Liver (tissue), 9 donors: ENCODE measurements around the gene EIF4G1. TPM values are rescaled to one million over a fixed set of nuclear protein-coding genes. Genes with fewer than 3 reads are reported as not detected.

ENCODE experiments used
- DNase-seq: peaks from one replicate; pipeline ENCODE4 v3.0.0-alpha.2; 2017; ENCODE audit warnings: low spot score
- H3K27ac ChIP-seq, 2 donors: one replicate each; pipeline ENCODE4 v1.7.0; 2013; ENCODE audit warnings: inconsistent platforms in 2 of 2, low read length in 2 of 2, control low read depth in 1 of 2, low read depth in 1 of 2, mild to moderate bottlenecking in 1 of 2
- H3K27me3 ChIP-seq, 4 donors: one replicate each; pipeline versions ENCODE4 v1.6.1 to v1.7.0; 2013; ENCODE audit warnings: low read length in 3 of 4, inconsistent platforms in 1 of 4, mild to moderate bottlenecking in 1 of 4, moderate library complexity in 1 of 4; ENCODE audit not compliant: control insufficient read depth in 4 of 4, insufficient read depth in 4 of 4
- H3K36me3 ChIP-seq, 4 donors: one replicate each; pipeline versions ENCODE4 v1.6.1 to v1.7.0; 2013; ENCODE audit warnings: low read length in 3 of 4, mild to moderate bottlenecking in 3 of 4, low read depth in 1 of 4, moderate library complexity in 1 of 4; ENCODE audit not compliant: control insufficient read depth in 4 of 4, insufficient read depth in 3 of 4
- H3K4me1 ChIP-seq, 4 donors: one replicate each; pipeline versions ENCODE4 v1.6.1 to v1.7.0; 2013; ENCODE audit warnings: low read length in 3 of 4, mild to moderate bottlenecking in 3 of 4, moderate library complexity in 1 of 4; ENCODE audit not compliant: control insufficient read depth in 4 of 4, insufficient read depth in 4 of 4
- H3K4me3 ChIP-seq, 3 donors: one replicate each; pipeline versions ENCODE4 v1.6.1 to v1.7.0; 2013; ENCODE audit warnings: low read length in 3 of 3, control low read depth in 1 of 3, low read depth in 1 of 3, mild to moderate bottlenecking in 1 of 3
- H3K9ac ChIP-seq, 2 donors: one replicate each; pipeline ENCODE4 v1.7.0; 2013; ENCODE audit warnings: low read length in 2 of 2, mild to moderate bottlenecking in 2 of 2, moderate library complexity in 2 of 2, control low read depth in 1 of 2, low read depth in 1 of 2
- H3K9me3 ChIP-seq, 4 donors: one replicate each; pipeline versions ENCODE4 v1.6.1 to v1.7.0; 2013; ENCODE audit warnings: low read length in 3 of 4; ENCODE audit not compliant: control insufficient read depth in 4 of 4
- ATF3 ChIP-seq: IDR thresholded peaks from 2 replicates; pipeline ENCODE4 v1.6.1; 2016; ENCODE audit warnings: antibody characterized with exemption
- CTCF ChIP-seq: fragments of 150-350 bp; IDR thresholded peaks from 2 replicates; pipeline ENCODE4 v1.5.1; 2017; ENCODE audit warnings: improper control_type of control experiment, low read depth, low read length; ENCODE audit not compliant: missing input control
- EGR1 ChIP-seq, 2 donors: IDR thresholded peaks; 2 replicates each; pipeline ENCODE4 v1.6.1; 2016 to 2018; ENCODE audit warnings: antibody characterized with exemption in 2 of 2, low read depth in 2 of 2
- FOXA2 ChIP-seq: IDR thresholded peaks from 2 replicates; pipeline ENCODE4 v1.6.1; 2016; ENCODE audit warnings: antibody characterized with exemption
- GABPA ChIP-seq, 2 donors: IDR thresholded peaks in 1 of 2; conservative IDR thresholded peaks in 1 of 2; 2 replicates each; pipeline ENCODE4 v1.6.1; 2016; ENCODE audit warnings: antibody characterized with exemption in 2 of 2, mild to moderate bottlenecking in 1 of 2, moderate library complexity in 1 of 2
- HNF4A ChIP-seq, 2 donors: conservative IDR thresholded peaks; 2 replicates each; pipeline ENCODE4 v1.6.1; 2016; ENCODE audit warnings: antibody characterized with exemption in 2 of 2, mild to moderate bottlenecking in 2 of 2
- HNF4G ChIP-seq: IDR thresholded peaks from 2 replicates; pipeline ENCODE4 v1.6.1; 2016; ENCODE audit warnings: antibody characterized with exemption
- JUND ChIP-seq, 2 donors: IDR thresholded peaks; 2 replicates each; pipeline ENCODE4 v1.6.1; 2016; ENCODE audit warnings: antibody characterized with exemption in 2 of 2
- MAX ChIP-seq: IDR thresholded peaks from 2 replicates; pipeline ENCODE4 v1.6.1; 2016; ENCODE audit warnings: antibody characterized with exemption
- NR2F2 ChIP-seq: IDR thresholded peaks from 2 replicates; pipeline ENCODE4 v1.6.1; 2016; ENCODE audit warnings: antibody characterized with exemption
- RAD21 ChIP-seq, 2 donors: IDR thresholded peaks; 2 replicates each; pipeline ENCODE4 v1.6.1; 2016; ENCODE audit warnings: antibody characterized with exemption in 2 of 2, mild to moderate bottlenecking in 2 of 2
- RXRA ChIP-seq, 2 donors: IDR thresholded peaks; 2 replicates each; pipeline ENCODE4 v1.6.1; 2017 to 2018; ENCODE audit warnings: antibody characterized with exemption in 2 of 2, mild to moderate bottlenecking in 1 of 2
- SP1 ChIP-seq: IDR thresholded peaks from 2 replicates; pipeline ENCODE4 v1.6.1; 2018; ENCODE audit warnings: antibody characterized with exemption, mild to moderate bottlenecking
- YY1 ChIP-seq: IDR thresholded peaks from 2 replicates; pipeline ENCODE4 v1.6.1; 2016; ENCODE audit warnings: antibody characterized with exemption, mild to moderate bottlenecking
- ZBTB33 ChIP-seq: IDR thresholded peaks from 2 replicates; pipeline ENCODE4 v1.6.1; 2016; ENCODE audit warnings: antibody characterized with exemption
- WGBS: extraction: QIAGEN DNeasy Blood & Tissue Kit; methylation state at CpG from one replicate; pipeline ENCODE4 v1.1.7; 2013; 5-methylcytosine and 5-hydroxymethylcytosine counted together
- polyA plus RNA-seq, 2 donors: library from polyadenylated mRNA; stranded (reverse) in 1 of 2; unstranded in 1 of 2; fragments of 200-250 nt in 1 of 2; fragments of >200 nt in 1 of 2; fragmentation: Nextera tagmentation in 1 of 2; extraction: Ambion mirVana in 1 of 2; gene quantifications; one replicate each; pipeline versions ENCODE4 v1.2.1 to v1.2.3, GENCODE V29; 2013 to 2015
- total RNA-seq, 2 donors: library from RNA; depleted of rRNA; stranded (reverse); fragments of >200 nt; gene quantifications; one replicate each; pipeline ENCODE4 v1.2.3, GENCODE V29; 2014
- donor health status: healthy.
- donor health status: healthy.
- donor health status: healthy.
- donor health status: healthy.
- donor health status: healthy.

The EIF4G1 gene
- total and polyA plus RNA-seq, 4 donors: 140 to 329 (median 207) TPM

- no peak overlapping the region for H3K4me3 ChIP-seq
- no peak overlapping the region for H3K9ac ChIP-seq
- no peak overlapping the region for H3K27ac ChIP-seq
- no peaks in the 10 kb centered on the region for H3K27me3 ChIP-seq
- 87% methylated on average over 7 of the region's 7 CpGs for WGBS
- no peaks in the 10 kb centered on the region for H3K9me3 ChIP-seq
- no peak for DNase-seq
- peaks cover 0 to 7% (median 5%) of the 10 kb centered on the region in 4 donors for H3K4me1 ChIP-seq
- peaks cover 10 to 48% (median 43%) of the 10 kb centered on the region in 4 donors for H3K36me3 ChIP-seq
- TF ChIP-seq CTCF: no peak
- TF ChIP-seq MAX: no peak
- no peak for TF ChIP-seq FOXA2
- no peak for TF ChIP-seq GABPA (IDR thresholded peaks at IDR 0.05 in 1 of 2, conservative IDR thresholded peaks at IDR 0.05 in 1 of 2)
- TF ChIP-seq NR2F2: no peak
- no peak for TF ChIP-seq HNF4G
- no peak for TF ChIP-seq ATF3
Observed at GRCh38 chr3:184308744-184309143, 5.7 kb upstream of the EIF4G1 start.

- TF ChIP-seq EGR1 (IDR thresholded peaks at IDR 0.05; ENCODE audit: low read depth in 2 of 2): no peak
- no peak for TF ChIP-seq HNF4A (conservative IDR thresholded peaks at IDR 0.05)
- TF ChIP-seq JUND (IDR thresholded peaks at IDR 0.05): no peak
- no peak for TF ChIP-seq ZBTB33
- TF ChIP-seq CTCF: no peak
- TF ChIP-seq MAX: no peak
- no peak for TF ChIP-seq GABPA (IDR thresholded peaks at IDR 0.05 in 1 of 2, conservative IDR thresholded peaks at IDR 0.05 in 1 of 2)
- no peak for TF ChIP-seq YY1
- TF ChIP-seq RXRA (IDR thresholded peaks at IDR 0.05): no peak
- TF ChIP-seq SP1: no peak
- no peak for TF ChIP-seq RAD21 (IDR thresholded peaks at IDR 0.05)
- Histone ChIP-seq H3K36me3 (peaks cover 6 to 27% (median 22%) of the 10 kb centered on the region in 4 donors), H3K27me3 (no peaks in the 10 kb centered on the region), H3K9me3 (no peaks in the 10 kb centered on the region), H3K4me1 (peaks cover 0 to 17% (median 11%) of the 10 kb centered on the region in 4 donors), H3K27ac (no peak overlapping the region), H3K9ac (no peak overlapping the region), H3K4me3 (no peak overlapping the region)
- DNase-seq: no peak
Observed at GRCh38 chr3:184311633-184312032, 2.8 kb upstream of the EIF4G1 start.
